Esophagus muscularis mucosa (tissue), 4 donors: ENCODE measurements around the gene CMTM3. TPM values are rescaled to one million over a fixed set of nuclear protein-coding genes. Genes with fewer than 3 reads are reported as not detected.
"Not testable (repeated sequence)": the region's sequence is repeated elsewhere in the genome, so short reads cannot be mapped to it uniquely, and the experiment has no call there.

ENCODE experiments used
- DNase-seq: peaks from one replicate; pipeline ENCODE4 v3.0.0-alpha.2; 2017; ENCODE audit errors: extremely low spot score
- H3K27ac ChIP-seq, 4 donors: fragments of 200-600 bp; sonication (generic); replicated peaks in 1 of 4; 1 replicate in 3 of 4; 2 replicates in 1 of 4; pipeline ENCODE4 v1.5.1; 2016 to 2019; ENCODE audit warnings: mild to moderate bottlenecking in 1 of 4
- H3K27me3 ChIP-seq, 4 donors: fragments of 200-600 bp; sonication (generic); one replicate each; pipeline versions ENCODE4 v1.5.1 to v1.6.0; 2016 to 2019
- H3K36me3 ChIP-seq, 4 donors: fragments of 200-600 bp; sonication (generic); one replicate each; pipeline ENCODE4 v1.5.1; 2016 to 2019
- H3K4me1 ChIP-seq, 4 donors: fragments of 200-600 bp; sonication (generic); one replicate each; pipeline ENCODE4 v1.5.1; 2016 to 2019
- H3K4me3 ChIP-seq, 4 donors: fragments of 200-600 bp; sonication (generic); 1 replicate in 2 of 4; 2 replicates in 2 of 4; pipeline ENCODE4 v1.5.1; 2016 to 2019; ENCODE audit warnings: mild to moderate bottlenecking in 4 of 4, moderate library complexity in 1 of 4
- H3K9me3 ChIP-seq, 4 donors: fragments of 200-600 bp; sonication (generic); 1 replicate in 3 of 4; 2 replicates in 1 of 4; pipeline ENCODE4 v1.5.1; 2016 to 2019
- CTCF ChIP-seq, 3 experiments: fragments of 200-600 bp in 2 of 3; fragments of 450-650 bp in 1 of 3; sonication (generic) in 2 of 3; IDR thresholded peaks; one replicate each; pipeline ENCODE4 v1.5.1; 2017 to 2019; ENCODE audit warnings: antibody characterized with exemption in 3 of 3, mild to moderate bottlenecking in 2 of 3, moderate library complexity in 1 of 3
- EP300 ChIP-seq: sonication (generic); formaldehyde crosslinking; IDR thresholded peaks from one replicate; pipeline ENCODE4 v1.6.1; 2017; ENCODE audit warnings: antibody characterized with exemption
- POLR2A ChIP-seq: fragments of 450-650 bp; IDR thresholded peaks from one replicate; pipeline ENCODE4 v1.6.1; 2017; ENCODE audit warnings: antibody characterized with exemption, moderate library complexity, mild to moderate bottlenecking, low read depth
- POLR2AphosphoS5 ChIP-seq, 2 donors: sonication (generic); formaldehyde crosslinking; IDR thresholded peaks; one replicate each; pipeline ENCODE4 v1.6.1; 2017; ENCODE audit warnings: antibody characterized with exemption in 2 of 2
- WGBS: methylation state at CpG from one replicate; pipeline ENCODE4 v1.1.5; 2018; 5-methylcytosine and 5-hydroxymethylcytosine counted together
- intact Hi-C: fragments of 100-400 bp; cut with DNase I; formaldehyde crosslinking; loops from one replicate; pipeline ENCODE4 v1.15.1; 2023
- total RNA-seq, 4 donors: library from RNA; depleted of rRNA; stranded (reverse); fragments of >200 nt; gene quantifications; one replicate each; pipeline versions ENCODE4 v1.1.0 to v1.2.1, GENCODE V29; 2016

CMTM3 gene
- total RNA-seq, 4 donors from 2014 or later, result 13.7 to 24.5 (median 17.3) TPM

GRCh38 chr16:66563574-66564334, 40.8 kb upstream of the CMTM3 start:
- no peaks in the 10 kb centered on the region for H3K27me3 ChIP-seq
- DNase-seq, result no peak
- no peak overlapping the region for H3K4me3 ChIP-seq
- TF ChIP-seq POLR2A, result no peak
- TF ChIP-seq EP300, result no peak
- TF ChIP-seq CTCF (IDR thresholded peaks at IDR 0.05), result no peak
- TF ChIP-seq POLR2AphosphoS5 (IDR thresholded peaks at IDR 0.05), result no peak
- peaks cover 11 to 35% (median 22%) of the 10 kb centered on the region in 4 donors for H3K36me3 ChIP-seq
- no peaks in the 10 kb centered on the region for H3K9me3 ChIP-seq
- intact Hi-C loops, result no loop called here
- H3K27ac ChIP-seq, result peak overlapping the region in 1 of 4 donors; percentile 11
- WGBS, result 59% methylated on average over 2 of the region's 2 CpGs
- H3K4me1 ChIP-seq, result peaks cover 0 to 12% (median 10%) of the 10 kb centered on the region in 4 donors

GRCh38 chr16:66566051-66566901, 38.2 kb upstream of the CMTM3 start, which contains the start of gene CMTM1:
CMTM1 (plus strand) TSS chr16:66566439; CDS start chr16:66566514, 75 bp downstream.
- 92% methylated on average over 42 of the region's 54 CpGs for WGBS
- intact Hi-C loops, result no loop called here
- H3K27ac ChIP-seq, result no peak within 1 kb of the TSS
- H3K27me3 ChIP-seq, result no peaks in the 10 kb centered on the region
- TF ChIP-seq POLR2A (no peak), POLR2AphosphoS5 (IDR thresholded peaks at IDR 0.05) (no peak), CTCF (IDR thresholded peaks at IDR 0.05) (no peak), EP300 (no peak)
- H3K4me1 ChIP-seq, result peaks cover 0 to 17% (median 10%) of the 10 kb centered on the region in 4 donors
- no peaks in the 10 kb centered on the region for H3K9me3 ChIP-seq
- no peak within 1 kb of the TSS for H3K4me3 ChIP-seq
- no peak for DNase-seq
- peaks cover 11 to 29% (median 17%) of the 10 kb centered on the region in 4 donors for H3K36me3 ChIP-seq

- WGBS, result 88% methylated on average over 3 of the region's 3 CpGs
- H3K9me3 ChIP-seq, H3K27me3 ChIP-seq, H3K27ac ChIP-seq, H3K4me3 ChIP-seq, intact Hi-C loops, DNase-seq: not testable (repeated sequence)
- Histone ChIP-seq H3K36me3 (peaks cover 11 to 29% (median 16%) of the 10 kb centered on the region in 4 donors), H3K4me1 (peaks cover 0 to 17% (median 10%) of the 10 kb centered on the region in 4 donors)
Observed at GRCh38 chr16:66567270-66567669, 37.2 kb upstream of the CMTM3 start.

GRCh38 chr16:66568355-66568754, 36.1 kb upstream of the CMTM3 start:
- Histone ChIP-seq H3K4me3 (no peak overlapping the region), H3K27me3 (no peaks in the 10 kb centered on the region), H3K27ac (no peak overlapping the region), H3K36me3 (peaks cover 11 to 29% (median 16%) of the 10 kb centered on the region in 4 donors), H3K4me1 (peaks cover 0 to 10% (median 5%) of the 10 kb centered on the region in 4 donors), H3K9me3 (no peaks in the 10 kb centered on the region)
- TF ChIP-seq POLR2A, result no peak
- no peak for TF ChIP-seq EP300
- no peak for TF ChIP-seq POLR2AphosphoS5 (IDR thresholded peaks at IDR 0.05)
- no peak for TF ChIP-seq CTCF (IDR thresholded peaks at IDR 0.05)
- 89% methylated on average over 2 of the region's 2 CpGs for WGBS
- no peak for DNase-seq
- intact Hi-C loops, result no loop called here

- intact Hi-C loops, result no loop called here
- Histone ChIP-seq H3K27me3 (no peaks in the 10 kb centered on the region), H3K27ac (no peak overlapping the region), H3K4me1 (peaks cover 0 to 6% (median under 1%) of the 10 kb centered on the region in 4 donors), H3K9me3 (no peaks in the 10 kb centered on the region), H3K36me3 (peaks cover 11 to 29% (median 16%) of the 10 kb centered on the region in 4 donors), H3K4me3 (no peak overlapping the region)
- TF ChIP-seq POLR2A (no peak), POLR2AphosphoS5 (IDR thresholded peaks at IDR 0.05) (no peak), EP300 (no peak), CTCF (IDR thresholded peaks at IDR 0.05) (no peak)
- WGBS, result 91% methylated on average over 1 of the region's 1 CpG
- no peak for DNase-seq
Observed at GRCh38 chr16:66569131-66569530, 35.4 kb upstream of the CMTM3 start.
